ENCODE measurements around the gene CIB1. TPM values are rescaled to one million over a fixed set of nuclear protein-coding genes. Genes with fewer than 3 reads are reported as not detected.
"Not testable (repeated sequence)": the region's sequence is repeated elsewhere in the genome, so short reads cannot be mapped to it uniquely, and the experiment has no call there.

The CIB1 gene
- total RNA-seq, 1 donor from 2014 or later, result 33.8 TPM

DNA sequence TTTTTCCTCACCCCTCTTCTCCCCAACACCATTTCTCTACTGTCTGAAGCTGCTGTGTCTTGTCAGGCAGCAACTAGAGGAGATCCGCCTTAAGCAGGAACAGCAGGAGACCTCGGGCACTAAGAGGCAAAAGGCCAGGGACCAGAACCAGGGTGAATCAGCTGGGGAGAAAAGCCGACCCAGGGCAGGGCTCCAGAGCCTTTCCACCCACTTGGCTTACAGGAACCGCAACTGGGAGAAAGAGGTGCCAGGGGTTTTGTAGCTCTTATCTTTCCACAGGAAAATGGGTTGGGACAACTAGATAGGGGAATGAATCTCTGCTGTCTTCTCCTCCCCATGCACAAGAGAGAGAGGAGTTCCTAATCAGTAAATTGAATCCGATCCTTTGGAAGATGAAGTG lies 28.7 kb upstream of the CIB1 start:
- H3K27ac Mint-ChIP-seq (ENCODE audit: unreplicated experiment), result no peak overlapping the region
- TF ChIP-seq, protein P1, sequence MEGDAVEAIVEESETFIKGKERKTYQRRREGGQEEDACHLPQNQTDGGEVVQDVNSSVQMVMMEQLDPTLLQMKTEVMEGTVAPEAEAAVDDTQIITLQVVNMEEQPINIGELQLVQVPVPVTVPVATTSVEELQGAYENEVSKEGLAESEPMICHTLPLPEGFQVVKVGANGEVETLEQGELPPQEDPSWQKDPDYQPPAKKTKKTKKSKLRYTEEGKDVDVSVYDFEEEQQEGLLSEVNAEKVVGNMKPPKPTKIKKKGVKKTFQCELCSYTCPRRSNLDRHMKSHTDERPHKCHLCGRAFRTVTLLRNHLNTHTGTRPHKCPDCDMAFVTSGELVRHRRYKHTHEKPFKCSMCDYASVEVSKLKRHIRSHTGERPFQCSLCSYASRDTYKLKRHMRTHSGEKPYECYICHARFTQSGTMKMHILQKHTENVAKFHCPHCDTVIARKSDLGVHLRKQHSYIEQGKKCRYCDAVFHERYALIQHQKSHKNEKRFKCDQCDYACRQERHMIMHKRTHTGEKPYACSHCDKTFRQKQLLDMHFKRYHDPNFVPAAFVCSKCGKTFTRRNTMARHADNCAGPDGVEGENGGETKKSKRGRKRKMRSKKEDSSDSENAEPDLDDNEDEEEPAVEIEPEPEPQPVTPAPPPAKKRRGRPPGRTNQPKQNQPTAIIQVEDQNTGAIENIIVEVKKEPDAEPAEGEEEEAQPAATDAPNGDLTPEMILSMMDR (IDR thresholded peaks at IDR 0.05), result no peak
- H3K4me3 Mint-ChIP-seq (ENCODE audit: unreplicated experiment), result no peak overlapping the region
- no peak for DNase-seq (ENCODE audit: extremely low spot score, unreplicated experiment)
- H3K36me3 Mint-ChIP-seq (ENCODE audit: unreplicated experiment), result no peaks in the 10 kb centered on the region
- no peaks in the 10 kb centered on the region for H3K9me3 Mint-ChIP-seq (ENCODE audit: unreplicated experiment)
- H3K4me1 Mint-ChIP-seq (ENCODE audit: unreplicated experiment), result peaks cover 21% of the 10 kb centered on the region
- H3K27me3 Mint-ChIP-seq (ENCODE audit: unreplicated experiment), result no peaks in the 10 kb centered on the region

DNA sequence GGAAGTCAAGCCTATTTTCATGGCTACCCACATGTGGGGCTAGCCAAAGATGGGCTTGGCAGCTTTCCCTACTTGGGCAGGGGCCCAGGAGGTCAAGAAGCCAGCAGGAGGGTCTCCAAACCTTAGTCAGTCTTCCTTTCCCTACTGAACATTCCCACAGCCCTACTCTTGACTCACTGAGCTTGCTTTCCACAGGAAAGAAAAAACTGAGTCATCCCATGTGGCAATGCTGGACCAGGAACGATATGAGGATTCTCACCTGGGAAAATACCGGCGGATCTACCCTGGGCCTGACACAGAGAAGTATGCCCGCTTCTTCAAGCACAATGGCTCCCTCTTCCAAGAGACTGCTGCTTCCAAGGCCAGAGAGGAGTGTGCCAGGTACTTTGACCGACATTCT lies 28.1 kb upstream of the CIB1 start:
- Mint-ChIP-seq H3K27ac (ENCODE audit: unreplicated experiment) (no peak overlapping the region), H3K9me3 (ENCODE audit: unreplicated experiment) (no peaks in the 10 kb centered on the region), H3K4me1 (ENCODE audit: unreplicated experiment) (peaks cover 14% of the 10 kb centered on the region), H3K27me3 (ENCODE audit: unreplicated experiment) (no peaks in the 10 kb centered on the region), H3K4me3 (ENCODE audit: unreplicated experiment) (no peak overlapping the region), H3K36me3 (ENCODE audit: unreplicated experiment) (no peaks in the 10 kb centered on the region)
- TF ChIP-seq, protein P1 (IDR thresholded peaks at IDR 0.05), result no peak
- DNase-seq (ENCODE audit: extremely low spot score, unreplicated experiment), result no peak

DNA sequence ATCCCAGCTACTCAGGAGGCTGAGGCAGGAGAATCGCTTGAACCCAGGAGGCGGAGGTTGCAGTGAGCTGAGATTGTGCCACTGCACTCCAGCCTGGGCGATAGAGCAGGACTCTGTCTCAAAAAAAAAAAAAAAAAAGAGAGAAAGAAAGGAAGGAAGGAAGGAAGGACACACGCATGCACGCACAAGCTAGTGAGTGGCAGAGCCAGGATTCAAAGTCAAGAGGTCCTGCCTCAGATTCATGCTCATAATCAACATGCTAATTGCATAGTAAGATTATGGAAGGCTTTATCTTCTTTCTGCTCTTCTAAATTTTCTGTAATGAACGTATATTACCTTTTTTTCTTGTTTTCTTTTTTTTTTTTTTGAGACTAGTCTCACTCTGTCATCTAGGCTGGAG lies 27.0 kb upstream of the CIB1 start:
- H3K27ac Mint-ChIP-seq (ENCODE audit: unreplicated experiment); H3K4me3 Mint-ChIP-seq (ENCODE audit: unreplicated experiment); H3K9me3 Mint-ChIP-seq (ENCODE audit: unreplicated experiment); H3K4me1 Mint-ChIP-seq (ENCODE audit: unreplicated experiment); H3K27me3 Mint-ChIP-seq (ENCODE audit: unreplicated experiment); DNase-seq (ENCODE audit: extremely low spot score, unreplicated experiment); H3K36me3 Mint-ChIP-seq (ENCODE audit: unreplicated experiment): not testable (repeated sequence)

DNA sequence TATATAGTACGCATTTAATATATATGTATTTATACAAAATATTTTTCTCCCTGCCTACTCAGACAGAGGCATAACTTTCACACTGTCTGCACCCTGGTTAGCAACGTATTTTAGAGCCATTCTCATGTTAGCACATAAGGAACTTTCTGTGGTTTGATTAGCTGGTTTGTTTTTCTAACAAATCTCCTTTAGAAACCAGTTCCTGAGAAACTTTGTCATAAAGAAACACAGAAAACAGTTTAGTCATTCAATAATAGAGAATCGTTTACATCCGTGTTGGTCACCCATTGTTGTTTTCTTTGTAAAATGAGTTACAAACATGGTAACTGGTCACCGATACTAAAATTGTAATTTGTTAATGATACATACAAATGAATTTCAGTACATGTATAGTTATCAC lies 25.8 kb upstream of the CIB1 start:
- Mint-ChIP-seq H3K36me3 (ENCODE audit: unreplicated experiment) (no peaks in the 10 kb centered on the region), H3K4me3 (ENCODE audit: unreplicated experiment) (no peak overlapping the region), H3K9me3 (ENCODE audit: unreplicated experiment) (no peaks in the 10 kb centered on the region), H3K27ac (ENCODE audit: unreplicated experiment) (no peak overlapping the region), H3K4me1 (ENCODE audit: unreplicated experiment) (no peaks in the 10 kb centered on the region), H3K27me3 (ENCODE audit: unreplicated experiment) (no peaks in the 10 kb centered on the region)
- TF ChIP-seq, protein P1 (IDR thresholded peaks at IDR 0.05), result no peak
- DNase-seq (ENCODE audit: extremely low spot score, unreplicated experiment), result no peak

DNA sequence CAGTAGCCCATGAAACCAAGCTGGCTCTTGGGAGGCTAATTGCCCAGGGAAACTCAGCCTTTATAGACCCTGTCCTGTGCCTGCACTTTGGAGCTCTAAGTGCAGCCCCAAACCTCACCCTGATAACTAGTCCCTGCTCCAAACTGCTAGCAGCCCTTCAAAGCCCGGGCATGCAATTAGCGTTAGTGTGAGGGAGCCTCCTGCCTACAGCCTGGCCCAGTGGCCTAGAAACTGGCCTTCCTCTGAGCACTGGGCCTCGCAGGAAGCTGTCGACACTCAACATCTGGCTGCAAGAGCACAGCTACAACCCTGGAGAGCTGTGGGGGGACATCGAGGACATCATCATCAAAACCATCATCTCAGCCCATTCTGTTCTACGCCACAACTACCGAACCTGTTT lies 24.0 kb upstream of the CIB1 start:
- no peak for DNase-seq (ENCODE audit: extremely low spot score, unreplicated experiment)
- Mint-ChIP-seq H3K9me3 (ENCODE audit: unreplicated experiment) (no peaks in the 10 kb centered on the region), H3K27ac (ENCODE audit: unreplicated experiment) (no peak overlapping the region), H3K27me3 (ENCODE audit: unreplicated experiment) (no peaks in the 10 kb centered on the region), H3K4me3 (ENCODE audit: unreplicated experiment) (no peak overlapping the region), H3K4me1 (ENCODE audit: unreplicated experiment) (no peaks in the 10 kb centered on the region), H3K36me3 (ENCODE audit: unreplicated experiment) (no peaks in the 10 kb centered on the region)
- TF ChIP-seq, protein P1 (IDR thresholded peaks at IDR 0.05), result no peak

All from osteocyte (in vitro differentiated cells).